ENCODE data around the gene C2CD4B.

The C2CD4B gene

GRCh38 chr15:62147149-62147548 lies 17.9 kb downstream of the C2CD4B start:
- no peak for DNase-seq

GRCh38 chr15:62145015-62145735 lies 19.9 kb downstream of the C2CD4B start:
- DNase-seq = no peak

DNA sequence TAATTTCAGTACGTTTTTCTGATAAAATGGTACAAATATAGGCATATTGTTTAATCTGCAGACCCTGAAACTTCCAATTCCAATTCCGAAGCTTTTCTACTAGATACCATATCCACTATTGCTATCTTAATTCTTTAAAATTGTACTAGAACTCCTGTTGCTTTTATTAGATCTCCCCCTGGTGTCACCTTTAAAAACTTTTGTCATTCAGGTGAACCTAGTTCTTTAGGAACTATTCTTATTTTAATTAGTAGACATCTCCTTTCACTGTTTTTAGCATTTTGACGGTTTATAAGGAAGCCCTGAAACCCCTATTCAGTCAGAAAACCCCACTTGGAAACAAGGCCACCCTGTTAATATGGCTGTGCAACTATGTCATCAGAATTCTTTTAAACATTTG lies 22.3 kb downstream of the C2CD4B start:
- no peak for DNase-seq

- no peak for DNase-seq
These were observed 23.2 kb downstream of the C2CD4B start for GRCh38 chr15:62141643-62142588.

- DNase-seq = no peak
These were observed 23.9 kb downstream of the C2CD4B start for GRCh38 chr15:62141200-62141599.

DNA sequence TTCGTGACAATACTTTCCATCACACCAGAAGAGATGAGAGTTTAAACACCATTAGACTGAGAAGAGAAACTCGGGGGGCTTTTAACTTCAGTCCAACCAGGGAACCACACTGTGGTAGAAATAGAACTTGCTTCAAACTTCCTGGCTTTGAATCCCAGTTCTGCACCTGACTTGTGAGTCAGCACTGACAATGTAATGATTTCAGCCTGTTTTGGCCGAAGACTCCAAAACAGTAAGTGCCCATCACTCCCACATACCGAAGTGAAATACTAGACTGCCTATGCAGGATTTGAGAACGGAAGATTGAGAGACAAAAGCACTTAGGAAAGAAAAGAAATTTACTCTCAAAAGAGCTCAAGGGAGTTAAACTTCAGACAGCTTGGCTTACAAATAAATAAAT lies 27.0 kb downstream of the C2CD4B start:
- DNase-seq = no peak

DNA sequence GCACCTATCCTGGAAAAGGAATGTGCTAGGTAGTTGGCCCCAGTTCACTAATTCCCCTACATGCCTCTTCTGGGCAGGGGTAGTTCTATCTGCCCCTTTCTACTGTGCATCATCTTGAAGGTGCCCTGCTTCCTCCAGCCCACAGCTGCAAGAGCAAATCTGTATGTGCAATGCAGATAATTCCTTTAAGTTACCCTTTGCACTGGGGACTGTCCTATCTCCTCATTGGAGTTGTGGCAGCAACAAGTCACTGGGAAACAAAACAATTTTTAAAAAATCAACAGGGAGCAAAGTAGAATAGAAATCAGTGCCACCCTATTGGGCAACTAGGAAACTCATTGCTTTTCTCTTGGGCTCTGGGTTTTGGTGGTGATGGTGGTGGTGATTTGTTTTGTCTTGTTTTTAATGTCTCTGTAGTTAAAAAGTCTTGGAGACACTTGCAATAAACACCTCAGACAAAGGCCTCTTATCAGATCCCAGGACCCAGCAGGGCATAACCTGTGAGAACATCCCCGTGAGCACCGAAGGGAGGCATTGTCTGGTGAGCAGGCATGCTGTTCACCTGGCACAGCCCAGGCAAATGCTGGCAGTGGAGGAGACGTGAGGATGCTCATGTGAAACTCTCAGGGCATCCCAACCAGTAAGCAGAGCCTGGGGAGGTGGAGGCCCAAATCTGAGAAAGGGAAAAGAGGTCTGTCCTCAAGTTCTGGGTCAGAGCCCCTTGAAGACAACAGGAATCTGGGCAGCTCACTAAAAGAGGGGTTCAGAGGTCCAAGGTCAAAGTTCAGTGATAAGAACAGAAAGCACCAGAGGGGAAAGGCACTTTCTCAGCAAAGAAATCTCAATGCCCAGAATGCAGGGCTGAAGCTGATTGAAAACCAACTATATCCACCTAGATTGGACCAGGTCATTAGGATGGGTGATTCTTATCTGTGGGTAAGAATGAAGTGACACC lies 27.9 kb downstream of the C2CD4B start:
- no peak for DNase-seq

DNA sequence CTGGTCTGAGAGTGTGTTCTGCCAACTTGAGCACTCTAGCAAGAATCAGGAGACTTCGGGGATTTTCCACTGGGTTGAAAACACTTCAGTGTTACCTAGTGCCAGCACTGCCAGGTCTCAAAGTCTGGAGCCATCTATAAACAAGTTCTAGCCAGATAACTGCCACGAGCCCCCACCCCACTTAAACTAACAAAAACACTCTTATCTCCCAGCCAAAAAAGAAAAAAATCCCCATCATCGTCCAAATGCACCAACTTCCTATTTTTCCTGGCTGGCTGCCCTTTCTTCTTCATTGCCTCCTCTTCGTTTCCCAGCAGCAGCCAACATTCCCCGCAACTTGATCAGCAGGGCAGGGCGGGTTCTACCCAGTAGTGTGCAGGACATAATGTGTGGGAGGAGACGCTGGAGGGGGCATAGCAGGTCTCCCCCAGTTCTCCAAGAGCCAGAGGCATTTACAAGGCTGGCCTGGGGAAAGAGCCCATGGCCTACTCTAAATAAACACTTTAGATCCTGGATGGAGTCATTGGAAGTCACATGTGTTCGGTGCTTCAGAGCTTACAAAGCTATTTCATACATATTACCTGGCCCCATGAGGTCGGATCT lies 29.5 kb downstream of the C2CD4B start:
- DNase-seq = no peak

- no peak for DNase-seq
These were observed 31.9 kb downstream of the C2CD4B start for GRCh38 chr15:62133141-62133540.

DNA sequence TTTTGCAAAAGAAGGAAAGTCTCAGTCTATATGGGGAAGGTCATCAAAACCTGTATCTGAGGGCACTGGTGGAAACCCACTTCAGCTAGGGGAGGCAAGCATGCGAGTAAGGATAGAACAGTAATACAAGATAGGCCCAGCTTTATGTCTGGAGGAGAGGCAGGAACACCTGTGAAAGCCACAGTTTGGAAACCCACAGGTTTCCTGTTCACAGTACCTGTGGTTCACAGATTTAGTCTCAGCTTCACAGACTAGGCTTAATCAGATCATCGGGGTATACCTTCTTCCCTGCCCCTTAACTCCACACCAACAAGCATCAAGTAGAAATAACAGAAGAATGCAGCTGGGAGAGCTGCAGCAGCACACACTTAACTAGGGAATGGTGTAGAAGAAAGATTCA lies 36.2 kb downstream of the C2CD4B start:
- DNase-seq = peak in 1 of 5 donors; percentile 1

- no peak for DNase-seq
These were observed 38.7 kb downstream of the C2CD4B start for GRCh38 chr15:62126364-62126763.

DNA sequence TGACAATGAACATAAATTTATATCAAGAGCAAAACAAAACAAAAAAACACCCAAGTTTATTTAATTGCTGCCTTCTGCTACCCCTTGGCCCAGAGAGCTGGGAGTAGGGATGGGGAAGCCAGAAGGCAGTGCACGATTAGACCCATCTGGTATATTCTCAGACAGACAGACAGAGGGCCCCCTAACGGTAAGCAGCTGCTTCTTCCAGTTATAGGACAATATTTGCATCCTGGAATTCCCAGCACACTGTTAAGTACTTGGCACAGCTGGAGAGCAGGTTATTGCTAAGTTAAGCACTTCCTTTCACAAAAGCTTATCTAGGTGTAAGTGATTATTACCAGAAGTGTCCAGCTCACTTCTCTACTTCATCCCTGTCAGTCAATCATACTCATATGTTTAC lies 39.3 kb downstream of the C2CD4B start:
- no peak for DNase-seq

DNA sequence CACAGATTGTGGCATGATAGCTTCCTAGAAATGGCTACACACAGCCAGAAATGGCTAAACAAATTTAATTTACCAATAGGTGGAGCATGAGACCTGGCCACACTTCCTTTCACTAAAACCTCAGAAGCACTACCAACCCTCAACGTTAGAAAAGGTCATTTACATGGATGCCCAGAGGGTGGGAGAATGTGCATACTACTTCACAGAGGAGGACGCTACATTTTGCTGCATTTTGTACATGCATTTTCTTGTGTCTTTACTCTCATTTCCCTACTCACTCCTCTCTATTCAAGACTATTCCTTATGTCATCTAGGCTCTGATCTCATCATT lies 40.1 kb downstream of the C2CD4B start:
- DNase-seq = peak in 1 of 5 donors; percentile 27

- peak in 1 of 5 donors; percentile 58 for DNase-seq
These were observed 40.7 kb downstream of the C2CD4B start for GRCh38 chr15:62124176-62124972.

- no peak for DNase-seq
These were observed 42.8 kb downstream of the C2CD4B start for GRCh38 chr15:62122249-62122648.

GRCh38 chr15:62121273-62122015 lies 43.6 kb downstream of the C2CD4B start:
- DNase-seq = no peak

GRCh38 chr15:62120776-62121175 lies 44.3 kb downstream of the C2CD4B start:
- no peak for DNase-seq

GRCh38 chr15:62119874-62120273 lies 45.2 kb downstream of the C2CD4B start:
- no peak for DNase-seq

GRCh38 chr15:62119227-62119864 lies 45.7 kb downstream of the C2CD4B start:
- DNase-seq = peak in 1 of 5 donors; percentile 79

- DNase-seq = no peak
These were observed 46.4 kb downstream of the C2CD4B start for GRCh38 chr15:62118520-62119226.
